HepG2 (cell line): ENCODE results near the gene LITAFD. TPM values are rescaled to one million over a fixed set of nuclear protein-coding genes. Genes with fewer than 3 reads are reported as not detected.

Source experiments
- ATF6 ChIP-seq: sonication (generic); formaldehyde crosslinking; conservative IDR thresholded peaks from 2 replicates; pipeline ENCODE4 v1.4.0; 2020; ENCODE audit warnings: missing genetic modification reagents
- FOSL1 ChIP-seq: sonication (generic); formaldehyde crosslinking; IDR thresholded peaks from 2 replicates; pipeline ENCODE4 v1.9.0; 2021; ENCODE audit warnings: missing genetic modification reagents, borderline replicate concordance
- KAT7 ChIP-seq: IDR thresholded peaks from 2 replicates; pipeline ENCODE4 v1.6.1; 2018; ENCODE audit warnings: borderline replicate concordance, missing compliant biosample characterization
- MAF1 ChIP-seq: sonication (generic); formaldehyde crosslinking; IDR thresholded peaks from 2 replicates; pipeline ENCODE4 v1.5.0; 2020; ENCODE audit warnings: missing genetic modification reagents, borderline replicate concordance
- NFKBIZ ChIP-seq: IDR thresholded peaks from 2 replicates; pipeline ENCODE4 v1.6.1; 2018; ENCODE audit warnings: missing genetic modification reagents, missing compliant biosample characterization
- RFX1 ChIP-seq: fragments of 450-650 bp; IDR thresholded peaks from 2 replicates; pipeline ENCODE4 v1.6.1; 2017
- SMARCC2 ChIP-seq: fragments of 450-650 bp; IDR thresholded peaks from 2 replicates; pipeline ENCODE4 v1.6.1; 2017; ENCODE audit warnings: antibody characterized with exemption, mild to moderate bottlenecking
- TBX2 ChIP-seq: sonication (generic); formaldehyde crosslinking; IDR thresholded peaks from 2 replicates; pipeline ENCODE4 v1.5.0; 2020; ENCODE audit warnings: missing genetic modification reagents, mild to moderate bottlenecking, borderline replicate concordance
- TOPORS ChIP-seq: sonication (generic); formaldehyde crosslinking; IDR thresholded peaks from 2 replicates; pipeline ENCODE4 v1.8.0; 2023; ENCODE audit warnings: mild to moderate bottlenecking, missing genetic modification reagents
- TRIM24 ChIP-seq: sonication (generic); formaldehyde crosslinking; IDR thresholded peaks from 2 replicates; pipeline ENCODE4 v1.8.0; 2022; ENCODE audit warnings: mild to moderate bottlenecking, missing genetic modification reagents
- U2AF2 ChIP-seq: fragments of 200-400 bp; formaldehyde crosslinking; IDR thresholded peaks from 2 replicates; pipeline ENCODE4 v1.6.1; 2017; ENCODE audit warnings: low read depth, mild to moderate bottlenecking, low read length
- YEATS4 ChIP-seq: sonication (generic); formaldehyde crosslinking; IDR thresholded peaks from 2 replicates; pipeline ENCODE4 v1.4.0; 2020; ENCODE audit warnings: missing genetic modification reagents, borderline replicate concordance
- ZFP36L2 ChIP-seq: sonication (generic); formaldehyde crosslinking; IDR thresholded peaks from 2 replicates; pipeline ENCODE4 v1.4.0; 2020; ENCODE audit warnings: missing genetic modification reagents
- ZNF317 ChIP-seq: sonication (generic); formaldehyde crosslinking; IDR thresholded peaks from 2 replicates; pipeline ENCODE4 v1.5.0; 2020; ENCODE audit warnings: mild to moderate bottlenecking, missing genetic modification reagents
- ZNF382 ChIP-seq: sonication (generic); formaldehyde crosslinking; IDR thresholded peaks from 2 replicates; pipeline ENCODE4 v1.5.0; 2020; ENCODE audit warnings: missing genetic modification reagents, mild to moderate bottlenecking, borderline replicate concordance
- ZNF510 ChIP-seq: sonication (generic); formaldehyde crosslinking; IDR thresholded peaks from 2 replicates; pipeline ENCODE4 v1.4.0; 2020; ENCODE audit warnings: low read depth, mild to moderate bottlenecking, missing genetic modification reagents
- ZNF614 ChIP-seq: IDR thresholded peaks from 2 replicates; pipeline ENCODE4 v1.6.1; 2018; ENCODE audit warnings: missing biosample characterization, missing genetic modification reagents, inconsistent platforms, borderline replicate concordance
- ZNF619 ChIP-seq: sonication (generic); formaldehyde crosslinking; IDR thresholded peaks from 2 replicates; pipeline ENCODE4 v1.4.0; 2020; ENCODE audit warnings: mild to moderate bottlenecking, missing genetic modification reagents
- ZNF749 ChIP-seq: sonication (generic); formaldehyde crosslinking; IDR thresholded peaks from 2 replicates; pipeline ENCODE4 v1.8.0; 2022; ENCODE audit warnings: mild to moderate bottlenecking, missing genetic modification reagents, moderate library complexity, borderline replicate concordance
- polyA plus RNA-seq, 8 experiments: library from polyadenylated mRNA; depleted of rRNA in 3 of 8; stranded (reverse) in 7 of 8; unstranded in 1 of 8; fragments of >200 nt; fragmentation: Illumina TruSeq in 4 of 8; extraction: Trizol in 4 of 8; gene quantifications; 2 replicates each; pipeline versions ENCODE4 v1.2.1 to v1.2.3, GENCODE V29; 2011 to 2016; ENCODE audit warnings: low read depth in 4 of 8, missing spikeins in 1 of 8, mixed read lengths in 1 of 8; ENCODE audit not compliant: insufficient read depth in 1 of 8
- total RNA-seq, 5 experiments: library from RNA; depleted of rRNA; stranded (reverse); fragments of >200 nt; fragmentation: Illumina TruSeq; extraction: Trizol; gene quantifications; 2 replicates each; pipeline ENCODE4 v1.2.3, GENCODE V29; 2016; ENCODE audit warnings: low read depth in 1 of 5
- TF ChIP-seq, protein P1 (sequence below): sonication (generic); formaldehyde crosslinking; IDR thresholded peaks from 2 replicates; pipeline ENCODE4 v1.5.0; 2020; ENCODE audit warnings: mild to moderate bottlenecking, missing genetic modification reagents
- TF ChIP-seq, protein P2 (sequence below): sonication (generic); formaldehyde crosslinking; IDR thresholded peaks from 2 replicates; pipeline ENCODE4 v1.5.0; 2020; ENCODE audit warnings: missing genetic modification reagents

Gene LITAFD
- total and polyA plus RNA-seq, 2 of the 13 experiments (the other 11 are each of a cell fraction or from before 2014, with no cell fraction given) = not detected

- 0 out of 2 replicates have a peak, but pooled peaks have one; percentile 59 for TF ChIP-seq YEATS4 (CRISPR knock-in tag)
- TF ChIP-seq ZNF317 = no peak
- TF ChIP-seq TBX2 = peak; percentile 71; the same call in 1 of the 2 replicates
- TF ChIP-seq U2AF2 = no peak
- TF ChIP-seq ZNF619 (CRISPR knock-in tag) = no peak
- TF ChIP-seq NFKBIZ = peak; percentile 30; the same call in 1 of the 2 replicates
- TF ChIP-seq RFX1 = no peak
- peak; percentile 19; the same call in 1 of the 2 replicates for TF ChIP-seq ATF6
- TF ChIP-seq ZNF614 (CRISPR knock-in tag) = peak; percentile 77; the same call in 1 of the 2 replicates
- TF ChIP-seq ZNF382 (CRISPR knock-in tag) = no peak
- no peak for TF ChIP-seq FOSL1
- TF ChIP-seq ZNF749 = no peak
- TF ChIP-seq MAF1 (CRISPR knock-in tag) = no peak
- no peak for TF ChIP-seq ZNF510 (CRISPR knock-in tag)
- TF ChIP-seq, protein P1, sequence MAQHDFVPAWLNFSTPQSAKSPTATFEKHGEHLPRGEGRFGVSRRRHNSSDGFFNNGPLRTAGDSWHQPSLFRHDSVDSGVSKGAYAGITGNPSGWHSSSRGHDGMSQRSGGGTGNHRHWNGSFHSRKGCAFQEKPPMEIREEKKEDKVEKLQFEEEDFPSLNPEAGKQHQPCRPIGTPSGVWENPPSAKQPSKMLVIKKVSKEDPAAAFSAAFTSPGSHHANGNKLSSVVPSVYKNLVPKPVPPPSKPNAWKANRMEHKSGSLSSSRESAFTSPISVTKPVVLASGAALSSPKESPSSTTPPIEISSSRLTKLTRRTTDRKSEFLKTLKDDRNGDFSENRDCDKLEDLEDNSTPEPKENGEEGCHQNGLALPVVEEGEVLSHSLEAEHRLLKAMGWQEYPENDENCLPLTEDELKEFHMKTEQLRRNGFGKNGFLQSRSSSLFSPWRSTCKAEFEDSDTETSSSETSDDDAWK (CRISPR knock-in tag) = no peak
- no peak for TF ChIP-seq TOPORS (CRISPR knock-in tag)
- TF ChIP-seq KAT7 (CRISPR knock-in tag) = peak; percentile 87; the same call in 1 of the 2 replicates
- 0 out of 2 replicates have a peak, but pooled peaks have one; percentile 27 for TF ChIP-seq TRIM24 (CRISPR knock-in tag)
- TF ChIP-seq SMARCC2 = no peak
- TF ChIP-seq, protein P2, sequence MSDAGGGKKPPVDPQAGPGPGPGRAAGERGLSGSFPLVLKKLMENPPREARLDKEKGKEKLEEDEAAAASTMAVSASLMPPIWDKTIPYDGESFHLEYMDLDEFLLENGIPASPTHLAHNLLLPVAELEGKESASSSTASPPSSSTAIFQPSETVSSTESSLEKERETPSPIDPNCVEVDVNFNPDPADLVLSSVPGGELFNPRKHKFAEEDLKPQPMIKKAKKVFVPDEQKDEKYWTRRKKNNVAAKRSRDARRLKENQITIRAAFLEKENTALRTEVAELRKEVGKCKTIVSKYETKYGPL (CRISPR knock-in tag) = no peak
- no peak for TF ChIP-seq ZFP36L2 (CRISPR knock-in tag)
Observed at GRCh38 chr16:8866118-8866883, 15.8 kb upstream of the LITAFD start (continued).
